ENCODE results near the gene TBC1D22A.
"Not testable (repeated sequence)": the region's sequence is repeated elsewhere in the genome, so short reads cannot be mapped to it uniquely, and the experiment has no call there.

TBC1D22A gene

GRCh38 chr22:47114813-47115517 is 352.5 kb downstream of the TBC1D22A start:
- no peak for FAIRE-seq

GRCh38 chr22:47115518-47115890 is 353.1 kb downstream of the TBC1D22A start:
- FAIRE-seq, result no peak

- no peak for FAIRE-seq
These were observed 353.5 kb downstream of the TBC1D22A start for GRCh38 chr22:47115921-47116320.

- FAIRE-seq, result no peak
These were observed 354.2 kb downstream of the TBC1D22A start for GRCh38 chr22:47116426-47117341.

GRCh38 chr22:47117442-47117841 is 355.0 kb downstream of the TBC1D22A start:
- not testable (repeated sequence) for FAIRE-seq

- no peak for FAIRE-seq
These were observed 356.7 kb downstream of the TBC1D22A start for GRCh38 chr22:47119181-47119580.

GRCh38 chr22:47120399-47120798 is 357.9 kb downstream of the TBC1D22A start:
- no peak for FAIRE-seq

GRCh38 chr22:47121791-47122190 is 359.3 kb downstream of the TBC1D22A start:
- FAIRE-seq, result no peak

GRCh38 chr22:47122441-47123000 is 360.1 kb downstream of the TBC1D22A start:
- no peak for FAIRE-seq

- FAIRE-seq, result no peak
These were observed 360.8 kb downstream of the TBC1D22A start for GRCh38 chr22:47123006-47123826.

- no peak for FAIRE-seq
These were observed 361.5 kb downstream of the TBC1D22A start for GRCh38 chr22:47123827-47124442.

GRCh38 chr22:47124451-47124881 is 362.0 kb downstream of the TBC1D22A start:
- no peak for FAIRE-seq

- FAIRE-seq, result no peak
These were observed 362.5 kb downstream of the TBC1D22A start for GRCh38 chr22:47124961-47125360.

- no peak for FAIRE-seq
These were observed 363.2 kb downstream of the TBC1D22A start for GRCh38 chr22:47125603-47126002.

GRCh38 chr22:47126344-47126811 is 363.9 kb downstream of the TBC1D22A start:
- no peak for FAIRE-seq

GRCh38 chr22:47127441-47127871 is 365.0 kb downstream of the TBC1D22A start:
- FAIRE-seq, result no peak

- no peak for FAIRE-seq
These were observed 365.8 kb downstream of the TBC1D22A start for GRCh38 chr22:47128216-47128615.

GRCh38 chr22:47128622-47129215 is 366.3 kb downstream of the TBC1D22A start:
- FAIRE-seq, result no peak

- FAIRE-seq, result no peak
These were observed 367.6 kb downstream of the TBC1D22A start for GRCh38 chr22:47129902-47130635.

- FAIRE-seq, result no peak
These were observed 368.6 kb downstream of the TBC1D22A start for GRCh38 chr22:47130883-47131631.

All from A204.1 (cell line).